Activated CD4-positive, alpha-beta T cell treated with anti-CD3 and anti-CD28 coated beads, Interleukin-2, Interleukin-4, amounts not matched to agents 100 ng/mL and 50 ng/mL, durations not matched to agents 16 hours and 8 hours (primary cell): ENCODE results near the gene PIRT.

Source experiments
- DNase-seq: peaks from one replicate; pipeline ENCODE4 v3.0.0-alpha.2; 2020; ENCODE audit warnings: low spot score

Gene PIRT

GRCh38 chr17:10821054-10821453, 16.8 kb downstream of the PIRT start:
- no peak for DNase-seq

GRCh38 chr17:10815319-10815718, 22.6 kb downstream of the PIRT start:
- DNase-seq = no peak

- DNase-seq = no peak
Observed at GRCh38 chr17:10814075-10814474, 23.8 kb downstream of the PIRT start.

GRCh38 chr17:10812674-10813073, 25.2 kb downstream of the PIRT start:
- no peak for DNase-seq

- no peak for DNase-seq
Observed at GRCh38 chr17:10809605-10810004, 28.3 kb downstream of the PIRT start.

- DNase-seq = no peak
Observed at GRCh38 chr17:10807704-10808128, 30.2 kb downstream of the PIRT start.

- DNase-seq = no peak
Observed at GRCh38 chr17:10806545-10807262, 31.2 kb downstream of the PIRT start.

GRCh38 chr17:10805911-10806310, 32.0 kb downstream of the PIRT start:
- DNase-seq = no peak

- DNase-seq = no peak
Observed at GRCh38 chr17:10804546-10804945, 33.3 kb downstream of the PIRT start.

- DNase-seq = no peak
Observed at GRCh38 chr17:10803830-10804475, 33.9 kb downstream of the PIRT start, which contains the start of gene TMEM238L. Gene TMEM238L (minus strand): TSS chr17:10804099. CDS start chr17:10803963, 136 bp downstream.

GRCh38 chr17:10803350-10803749, 34.5 kb downstream of the PIRT start:
- DNase-seq = no peak

GRCh38 chr17:10802496-10803284, 35.2 kb downstream of the PIRT start:
- no peak for DNase-seq

GRCh38 chr17:10799407-10799806, 38.5 kb downstream of the PIRT start:
- no peak for DNase-seq

GRCh38 chr17:10798910-10799309, 39.0 kb downstream of the PIRT start:
- DNase-seq = no peak

- DNase-seq = no peak
Observed at GRCh38 chr17:10798332-10798749, 39.5 kb downstream of the PIRT start.

GRCh38 chr17:10797476-10798328, 40.2 kb downstream of the PIRT start:
- no peak for DNase-seq

- DNase-seq = no peak
Observed at GRCh38 chr17:10793816-10794215, 44.1 kb downstream of the PIRT start.

GRCh38 chr17:10793256-10793655, 44.6 kb downstream of the PIRT start:
- no peak for DNase-seq

- DNase-seq = no peak
Observed at GRCh38 chr17:10792151-10792550, 45.7 kb downstream of the PIRT start.

GRCh38 chr17:10790491-10791401, 47.1 kb downstream of the PIRT start:
- no peak for DNase-seq
